Endothelial cell (in vitro differentiated cells): ENCODE measurements around the gene KXD1. TPM values are rescaled to one million over a fixed set of nuclear protein-coding genes. Genes with fewer than 3 reads are reported as not detected.

Experiments
- DNase-seq: peaks from one replicate; pipeline ENCODE4 v3.0.0; 2021; ENCODE audit warnings: low spot score
- H3K27ac Mint-ChIP-seq: one replicate; pipeline ENCODE4 v1.8.0; 2021; ENCODE audit warnings: mixed read lengths, inconsistent platforms; ENCODE audit not compliant: unreplicated experiment
- H3K27me3 Mint-ChIP-seq: one replicate; pipeline ENCODE4 v1.8.0; 2021; ENCODE audit warnings: mild to moderate bottlenecking, moderate library complexity, mixed read lengths, inconsistent platforms; ENCODE audit not compliant: unreplicated experiment
- H3K36me3 Mint-ChIP-seq: one replicate; pipeline ENCODE4 v1.8.0; 2021; ENCODE audit warnings: mild to moderate bottlenecking, low read depth, mixed read lengths, inconsistent platforms; ENCODE audit not compliant: unreplicated experiment
- H3K4me1 Mint-ChIP-seq: one replicate; pipeline ENCODE4 v1.8.0; 2021; ENCODE audit warnings: mild to moderate bottlenecking, mixed read lengths, inconsistent platforms; ENCODE audit not compliant: unreplicated experiment
- H3K4me3 Mint-ChIP-seq: one replicate; pipeline ENCODE4 v1.8.0; 2021; ENCODE audit warnings: mild to moderate bottlenecking, mixed read lengths, inconsistent platforms; ENCODE audit not compliant: unreplicated experiment
- H3K9me3 Mint-ChIP-seq: one replicate; pipeline ENCODE4 v1.8.0; 2021; ENCODE audit warnings: mixed read lengths, inconsistent platforms; ENCODE audit not compliant: unreplicated experiment
- CTCF ChIP-seq: fragments of 200-600 bp; sonication (generic); IDR thresholded peaks from one replicate; pipeline ENCODE4 v1.5.0; 2021; ENCODE audit warnings: antibody characterized with exemption; ENCODE audit not compliant: unreplicated experiment
- total RNA-seq: library from RNA; stranded (reverse); fragmentation: NEBNext Ultra II Directional; extraction: Animal tissue kit (Norgen Biotek cat#: 25700); gene quantifications from one replicate; pipeline ENCODE4 v1.2.1, GENCODE V29; 2021; ENCODE audit not compliant: unreplicated experiment

Gene KXD1
- total RNA-seq, 1 donor from 2014 or later = 105 TPM

DNA sequence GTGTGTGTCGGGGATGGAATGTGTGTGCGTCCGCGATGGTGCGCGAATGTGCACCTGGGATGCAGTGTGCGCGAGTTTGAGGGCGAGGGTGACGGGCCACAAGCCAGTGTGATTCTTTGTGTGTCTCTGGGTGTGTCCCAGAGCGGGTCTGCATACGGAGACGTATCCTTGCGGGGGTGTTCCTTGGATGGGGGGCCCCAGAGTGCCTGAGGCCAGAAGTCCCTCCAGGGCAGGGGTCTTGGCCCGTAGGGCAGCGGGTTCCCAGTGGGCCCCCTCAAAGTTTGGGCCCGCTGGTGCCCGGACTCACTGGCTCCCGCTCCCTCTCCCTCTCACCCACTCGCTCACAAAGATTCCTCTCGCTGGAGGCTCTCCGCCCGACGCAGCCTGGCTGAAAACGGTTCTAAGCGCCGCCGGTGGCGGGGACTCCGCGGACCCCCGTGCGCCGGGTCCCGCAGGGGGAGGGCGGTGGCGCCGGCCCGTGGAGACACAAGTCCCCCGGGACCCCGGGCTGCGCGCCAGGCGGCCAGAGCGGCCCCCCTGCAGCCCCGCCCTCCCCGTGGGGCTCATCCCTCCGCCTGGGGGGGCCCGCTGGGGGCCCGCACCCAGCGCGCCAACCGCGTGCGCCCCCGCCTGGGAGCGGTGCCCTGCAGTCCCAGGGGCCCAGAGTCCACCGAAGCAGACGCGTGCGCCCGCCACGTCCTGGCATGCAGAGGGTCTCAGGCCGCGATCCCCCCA, 48.0 kb downstream of the KXD1 start:
- Mint-ChIP-seq H3K27ac (peak overlapping the region; percentile 77), H3K36me3 (peaks cover 7% of the 10 kb centered on the region), H3K27me3 (peaks cover 38% of the 10 kb centered on the region), H3K9me3 (no peaks in the 10 kb centered on the region), H3K4me1 (peaks cover 12% of the 10 kb centered on the region), H3K4me3 (peak overlapping the region; percentile 76)
- no peak for TF ChIP-seq CTCF
- no peak for DNase-seq

- Mint-ChIP-seq H3K4me3 (no peak within 1 kb of the TSS), H3K9me3 (no peaks in the 10 kb centered on the region), H3K4me1 (peaks cover 16% of the 10 kb centered on the region), H3K36me3 (peaks cover 7% of the 10 kb centered on the region), H3K27ac (no peak within 1 kb of the TSS), H3K27me3 (peaks cover 36% of the 10 kb centered on the region)
- no peak for TF ChIP-seq CTCF
- no peak for DNase-seq
These were observed 48.9 kb downstream of the KXD1 start, which contains the start of gene CRLF1 for GRCh38 chr19:18606281-18607225. TSS of gene CRLF1 (minus strand) at chr19:18606799. CDS start at chr19:18606656, 143 bp downstream.

GRCh38 chr19:18607226-18608101, 49.8 kb downstream of the KXD1 start:
- peaks cover 12% of the 10 kb centered on the region for H3K4me1 Mint-ChIP-seq
- no peak overlapping the region for H3K4me3 Mint-ChIP-seq
- no peak for TF ChIP-seq CTCF
- H3K27me3 Mint-ChIP-seq = peaks cover 32% of the 10 kb centered on the region
- H3K36me3 Mint-ChIP-seq = peaks cover 7% of the 10 kb centered on the region
- DNase-seq = no peak
- no peak overlapping the region for H3K27ac Mint-ChIP-seq
- H3K9me3 Mint-ChIP-seq = no peaks in the 10 kb centered on the region

- peaks cover 26% of the 10 kb centered on the region for H3K27me3 Mint-ChIP-seq
- DNase-seq = no peak
- no peaks in the 10 kb centered on the region for H3K9me3 Mint-ChIP-seq
- TF ChIP-seq CTCF = no peak
- no peak overlapping the region for H3K27ac Mint-ChIP-seq
- peak overlapping the region; percentile 77 for H3K4me3 Mint-ChIP-seq
- peaks cover 10% of the 10 kb centered on the region for H3K4me1 Mint-ChIP-seq
- peaks cover 7% of the 10 kb centered on the region for H3K36me3 Mint-ChIP-seq
These were observed 50.6 kb downstream of the KXD1 start for GRCh38 chr19:18608102-18608804.
